Panc1 (cell line): ENCODE data around the gene SLC38A10. TPM values are rescaled to one million over a fixed set of nuclear protein-coding genes. Genes with fewer than 3 reads are reported as not detected.

Experiments
- ATAC-seq: fragments of 200-7000 bp; cut with Tn5 transposase; 2 replicates; pipeline ENCODE4 v1.9.1; 2020; ENCODE audit warnings: mild to moderate bottlenecking, moderate library complexity
- BruUV-seq: library from RNA; stranded (reverse); fragments of 400-500 nt; replicated peaks from 2 replicates; lab custom pipeline; 2021; lab: Mats Ljungman, UMichigan
- CTCF ChIA-PET: fragments of 300-600 bp; sonication (Branson Sonifier 250); formaldehyde crosslinking; loops from one replicate; lab custom pipeline; 2022; ENCODE audit warnings: antibody characterized with exemption; lab: Charles Lee
- POLR2A ChIA-PET: fragments of 300-600 bp; sonication (Branson Sonifier 250); formaldehyde crosslinking; loops from one replicate; lab custom pipeline; 2022; ENCODE audit warnings: antibody characterized with exemption; lab: Charles Lee
- DNase-seq: peaks from one replicate; pipeline ENCODE4 v3.0.0-alpha.2; 2010; ENCODE audit warnings: low read depth, low spot score
- H3K27ac ChIP-seq: 2 replicates; pipeline ENCODE4 v1.5.1; 2011; ENCODE audit warnings: mild to moderate bottlenecking, low read length, inconsistent platforms
- H3K27me3 ChIP-seq: fragments of 200-500 bp; sonication (Bioruptor generic); 2 replicates; pipeline ENCODE4 v1.6.0; 2014; ENCODE audit warnings: low read length, inconsistent platforms; ENCODE audit not compliant: control insufficient read depth, insufficient read depth
- H3K36me3 ChIP-seq: fragments of 200-500 bp; sonication (Bioruptor generic); 2 replicates; pipeline ENCODE4 v1.5.1; 2014; ENCODE audit warnings: inconsistent platforms, mild to moderate bottlenecking, low read length, moderate library complexity; ENCODE audit not compliant: control insufficient read depth, insufficient read depth
- H3K4me1 ChIP-seq: 2 replicates; pipeline ENCODE4 v1.5.1; 2011; ENCODE audit warnings: inconsistent platforms, mild to moderate bottlenecking, low read length, moderate library complexity; ENCODE audit not compliant: control insufficient read depth, insufficient read depth
- H3K4me3 ChIP-seq, 2 experiments: 2 replicates each; pipeline ENCODE4 v1.5.1; 2011 to 2012; ENCODE audit warnings: low read depth in 2 of 2, low read length in 2 of 2, mild to moderate bottlenecking in 2 of 2, inconsistent platforms in 1 of 2, moderate library complexity in 1 of 2
- H3K9me3 ChIP-seq: fragments of 200-500 bp; sonication (Bioruptor generic); 2 replicates; pipeline ENCODE4 v1.5.1; 2014; ENCODE audit warnings: low read depth, mild to moderate bottlenecking, inconsistent platforms, low read length, moderate library complexity; ENCODE audit not compliant: control insufficient read depth, insufficient read depth
- CTCF ChIP-seq: fragments of 450-650 bp; IDR thresholded peaks from 2 replicates; pipeline ENCODE4 v1.5.1; 2017; ENCODE audit warnings: mild to moderate bottlenecking
- POLR2AphosphoS5 ChIP-seq: IDR thresholded peaks from 2 replicates; pipeline ENCODE4 v1.6.1; 2012; ENCODE audit warnings: mild to moderate bottlenecking, low read depth, low read length, moderate library complexity
- REST ChIP-seq, 2 experiments: IDR thresholded peaks; 2 replicates each; pipeline ENCODE4 v1.6.1; 2011 to 2012; ENCODE audit warnings: low read depth in 2 of 2, control low read depth in 1 of 2, low read length in 1 of 2, mild to moderate bottlenecking in 1 of 2, moderate library complexity in 1 of 2; ENCODE audit not compliant: insufficient read depth in 1 of 2
- SIN3A ChIP-seq: IDR thresholded peaks from 2 replicates; pipeline ENCODE4 v1.6.1; 2012; ENCODE audit warnings: low read depth, mild to moderate bottlenecking, low read length, moderate library complexity, borderline replicate concordance; ENCODE audit not compliant: insufficient read depth
- TCF7L2 ChIP-seq: IDR thresholded peaks from 2 replicates; pipeline ENCODE4 v1.6.1; 2011; ENCODE audit warnings: mild to moderate bottlenecking, low read depth, low read length, inconsistent platforms
- in situ Hi-C: cut with HindIII; loops from 2 replicates; pipeline ENCODE4 v1.10.0; 2016; ENCODE audit warnings: low sequenced_read_pairs, low pct_unique_long_range_greater_than_20kb
- intact Hi-C: fragments of 100-400 bp; cut with micrococcal nuclease; formaldehyde crosslinking; loops from one replicate; pipeline ENCODE4 v1.10.0; 2022; ENCODE audit not compliant: unreplicated experiment
- total RNA-seq: library from RNA; stranded (reverse); gene quantifications from one replicate; pipeline ENCODE4 v1.2.1, GENCODE V29; 2021; ENCODE audit not compliant: unreplicated experiment

The SLC38A10 gene
- total RNA-seq, 1 experiment from 2014 or later, result 188 TPM

GRCh38 chr17:81287741-81288430 is 7.2 kb downstream of the SLC38A10 start:
- no peak for TF ChIP-seq POLR2AphosphoS5
- ATAC-seq, result no peak
- ChIA-PET CTCF (no interaction called here), POLR2A (no interaction called here)
- H3K4me1 ChIP-seq, result peaks cover 15% of the 10 kb centered on the region
- H3K36me3 ChIP-seq, result peaks cover 2% of the 10 kb centered on the region; the same call in 1 of the 2 replicates
- no peak overlapping the region for H3K27ac ChIP-seq
- BruUV-seq, result no TSS peak
- intact Hi-C loops (no loop called here), in situ Hi-C loops (no loop called here)
- DNase-seq, result no peak
- no peaks in the 10 kb centered on the region for H3K27me3 ChIP-seq
- H3K4me3 ChIP-seq, result no peak overlapping the region
- no peaks in the 10 kb centered on the region for H3K9me3 ChIP-seq

GRCh38 chr17:81287152-81287551 is 8.0 kb downstream of the SLC38A10 start:
- H3K27ac ChIP-seq, result no peak overlapping the region
- no peaks in the 10 kb centered on the region for H3K9me3 ChIP-seq
- peaks cover 2% of the 10 kb centered on the region for H3K36me3 ChIP-seq
- CTCF ChIA-PET, result no interaction called here
- TF ChIP-seq POLR2AphosphoS5 (no peak), CTCF (no peak), REST (IDR thresholded peaks at IDR 0.05; ENCODE audit: insufficient read depth in 1 of 2, low read depth in 2 of 2, low read length in 1 of 2) (no peak), SIN3A (no peak), TCF7L2 (no peak)
- POLR2A ChIA-PET, result no interaction called here
- ATAC-seq (no peak), DNase-seq (no peak)
- no peak overlapping the region for H3K4me3 ChIP-seq
- H3K4me1 ChIP-seq, result peaks cover 8% of the 10 kb centered on the region
- no TSS peak for BruUV-seq
- in situ Hi-C loops (no loop called here), intact Hi-C loops (no loop called here)
- H3K27me3 ChIP-seq, result no peaks in the 10 kb centered on the region

- Histone ChIP-seq H3K9me3 (no peaks in the 10 kb centered on the region), H3K27ac (no peak overlapping the region), H3K27me3 (no peaks in the 10 kb centered on the region), H3K4me1 (peaks cover 3% of the 10 kb centered on the region; the same call in 1 of the 2 replicates), H3K4me3 (no peak overlapping the region), H3K36me3 (peaks cover 2% of the 10 kb centered on the region)
- in situ Hi-C loops (no loop called here), intact Hi-C loops (no loop called here)
- DNase-seq, result no peak
- ATAC-seq, result no peak
- TF ChIP-seq TCF7L2 (no peak), CTCF (no peak), SIN3A (no peak), POLR2AphosphoS5 (no peak), REST (IDR thresholded peaks at IDR 0.05; ENCODE audit: insufficient read depth in 1 of 2, low read depth in 2 of 2, low read length in 1 of 2) (no peak)
- POLR2A ChIA-PET, result no interaction called here
- no TSS peak for BruUV-seq
- CTCF ChIA-PET, result no interaction called here
Measured at GRCh38 chr17:81286491-81287145, 8.5 kb downstream of the SLC38A10 start.
